Right lung (tissue), 5 donors: Measurements from ENCODE around the gene WWOX. TPM values are rescaled to one million over a fixed set of nuclear protein-coding genes. Genes with fewer than 3 reads are reported as not detected.
"Not testable (repeated sequence)": the region's sequence is repeated elsewhere in the genome, so short reads cannot be mapped to it uniquely, and the experiment has no call there.

Experiments
- DNase-seq, 2 donors: peaks; one replicate each; pipeline ENCODE4 v3.0.0-alpha.2; 2013
- polyA plus RNA-seq, 5 donors: library from polyadenylated mRNA; unstranded; fragments of 120-200 nt; gene quantifications; one replicate each; pipeline versions ENCODE4 v1.2.1 to v1.2.3, GENCODE V29; 2013; ENCODE audit warnings: inconsistent platforms in 1 of 5, low replicate concordance in 1 of 5; ENCODE audit not compliant: insufficient read length in 5 of 5, insufficient read depth in 1 of 5

The WWOX gene
- polyA plus RNA-seq, 5 donors: 29.3 to 41.5 (median 32.3) TPM

GRCh38 chr16:78596996-78597422 lies 497.6 kb downstream of the WWOX start:
- DNase-seq: no peak

GRCh38 chr16:78597809-78598570 lies 498.5 kb downstream of the WWOX start:
- no peak for DNase-seq

- DNase-seq: no peak
Observed at GRCh38 chr16:78599271-78599670, 499.8 kb downstream of the WWOX start.

GRCh38 chr16:78604423-78605062 lies 505.1 kb downstream of the WWOX start:
- DNase-seq: not testable (repeated sequence)

- DNase-seq: no peak
Observed at GRCh38 chr16:78605548-78606101, 506.2 kb downstream of the WWOX start.

GRCh38 chr16:78606545-78606944 lies 507.1 kb downstream of the WWOX start:
- no peak for DNase-seq

- DNase-seq: no peak
Observed at GRCh38 chr16:78607022-78607421, 507.6 kb downstream of the WWOX start.

- no peak for DNase-seq
Observed at GRCh38 chr16:78607465-78607864, 508.0 kb downstream of the WWOX start.

- no peak for DNase-seq
Observed at GRCh38 chr16:78608305-78608776, 508.9 kb downstream of the WWOX start.

- DNase-seq: no peak
Observed at GRCh38 chr16:78609402-78610274, 510.2 kb downstream of the WWOX start.

- no peak for DNase-seq
Observed at GRCh38 chr16:78611318-78611717, 511.9 kb downstream of the WWOX start.

- no peak for DNase-seq
Observed at GRCh38 chr16:78619811-78620210, 520.4 kb downstream of the WWOX start.

GRCh38 chr16:78620291-78620690 lies 520.8 kb downstream of the WWOX start:
- DNase-seq: no peak

- no peak for DNase-seq
Observed at GRCh38 chr16:78623796-78624195, 524.3 kb downstream of the WWOX start.

GRCh38 chr16:78624366-78624765 lies 524.9 kb downstream of the WWOX start:
- peak; percentile 40 to 47 for DNase-seq

- DNase-seq: no peak
Observed at GRCh38 chr16:78628461-78629045, 529.1 kb downstream of the WWOX start.

GRCh38 chr16:78629173-78629572 lies 529.7 kb downstream of the WWOX start:
- no peak for DNase-seq

GRCh38 chr16:78630102-78630501 lies 530.6 kb downstream of the WWOX start:
- no peak for DNase-seq

- DNase-seq: no peak
Observed at GRCh38 chr16:78633551-78633950, 534.1 kb downstream of the WWOX start.

- DNase-seq: no peak
Observed at GRCh38 chr16:78635807-78636206, 536.4 kb downstream of the WWOX start.

- DNase-seq: no peak
Observed at GRCh38 chr16:78638371-78638770, 538.9 kb downstream of the WWOX start.

GRCh38 chr16:78639775-78640174 lies 540.3 kb downstream of the WWOX start:
- no peak for DNase-seq
